GM23338 (cell line): ENCODE results near the gene LATS1. TPM values are rescaled to one million over a fixed set of nuclear protein-coding genes. Genes with fewer than 3 reads are reported as not detected.

Experiments used
- ATAC-seq: fragments of 200-7000 bp; cut with Tn5 transposase; 3 replicates; pipeline ENCODE4 v1.9.1; 2020
- DNase-seq: peaks from one replicate; pipeline ENCODE4 v3.0.0-alpha.2; 2015; ENCODE audit warnings: low spot score
- H2AFZ ChIP-seq: fragments of 200-600 bp; sonication (generic); 2 replicates; pipeline ENCODE4 v1.8.0; 2016; ENCODE audit warnings: antibody characterized with exemption, mild to moderate bottlenecking, moderate library complexity
- H3F3A ChIP-seq: fragments of 200-600 bp; sonication (generic); replicated peaks from 2 replicates; pipeline ENCODE4 v1.8.0; 2017; ENCODE audit warnings: antibody characterized with exemption, mixed run types, low read depth
- H3K27ac ChIP-seq: fragments of 200-600 bp; sonication (generic); 2 replicates; pipeline ENCODE4 v1.6.1; 2016; ENCODE audit warnings: low read depth
- H3K27me3 ChIP-seq: fragments of 200-600 bp; sonication (generic); 2 replicates; pipeline ENCODE4 v1.8.0; 2016; ENCODE audit warnings: mild to moderate bottlenecking, mixed run types, moderate library complexity; ENCODE audit not compliant: insufficient read depth
- H3K36me3 ChIP-seq: fragments of 200-600 bp; sonication (generic); 2 replicates; pipeline ENCODE4 v1.8.0; 2016; ENCODE audit warnings: mild to moderate bottlenecking; ENCODE audit not compliant: insufficient read depth
- H3K4me1 ChIP-seq: fragments of 200-600 bp; sonication (generic); 2 replicates; pipeline ENCODE4 v1.8.0; 2016; ENCODE audit warnings: mild to moderate bottlenecking, moderate library complexity; ENCODE audit not compliant: insufficient read depth
- H3K4me2 ChIP-seq: fragments of 200-600 bp; sonication (generic); 2 replicates; pipeline ENCODE4 v1.7.1; 2017; ENCODE audit warnings: mixed run types
- H3K4me3 ChIP-seq: fragments of 200-600 bp; sonication (generic); 2 replicates; pipeline ENCODE4 v1.6.1; 2016; ENCODE audit warnings: mixed run types
- H3K79me2 ChIP-seq: fragments of 200-600 bp; sonication (generic); replicated peaks from 2 replicates; pipeline ENCODE4 v1.8.0; 2017; ENCODE audit warnings: mild to moderate bottlenecking; ENCODE audit not compliant: insufficient read depth
- H3K9me2 ChIP-seq: fragments of 200-600 bp; sonication (generic); 2 replicates; pipeline ENCODE4 v1.8.0; 2017; ENCODE audit not compliant: insufficient read depth
- H4K20me1 ChIP-seq: fragments of 200-600 bp; sonication (generic); replicated peaks from 2 replicates; pipeline ENCODE4 v1.8.0; 2017; ENCODE audit warnings: mild to moderate bottlenecking; ENCODE audit not compliant: insufficient read depth
- H3K27ac Mint-ChIP-seq: 2 replicates; pipeline ENCODE4 v1.8.0; 2020; ENCODE audit warnings: inconsistent platforms, mild to moderate bottlenecking, moderate library complexity, mixed read lengths
- H3K27me3 Mint-ChIP-seq: 3 replicates; pipeline ENCODE4 v1.8.0; 2022; ENCODE audit warnings: low read depth, mild to moderate bottlenecking, moderate library complexity, mixed read lengths, inconsistent platforms; ENCODE audit not compliant: insufficient read depth, poor library complexity
- H3K36me3 Mint-ChIP-seq: 3 replicates; pipeline ENCODE4 v1.8.0; 2021; ENCODE audit warnings: low read depth, mild to moderate bottlenecking, inconsistent platforms, moderate library complexity, mixed read lengths
- H3K4me1 Mint-ChIP-seq: 3 replicates; pipeline ENCODE4 v1.8.0; 2020; ENCODE audit warnings: mild to moderate bottlenecking, inconsistent platforms, mixed read lengths
- H3K4me3 Mint-ChIP-seq: 3 replicates; pipeline ENCODE4 v1.8.0; 2021; ENCODE audit warnings: moderate library complexity, mild to moderate bottlenecking, inconsistent platforms, mixed read lengths
- H3K9me3 Mint-ChIP-seq: 3 replicates; pipeline ENCODE4 v1.8.0; 2020; ENCODE audit warnings: moderate library complexity, mild to moderate bottlenecking, inconsistent platforms, mixed read lengths
- CREB1 ChIP-seq: fragments of 250-450 bp; sonication (Bioruptor Pico); IDR thresholded peaks from 2 replicates; pipeline ENCODE4 v1.5.0; 2020; ENCODE audit warnings: low read depth, mild to moderate bottlenecking, moderate library complexity
- CTCF ChIP-seq, 2 experiments: fragments of 200-600 bp in 1 of 2; sonication (generic) in 1 of 2; conservative IDR thresholded peaks; 2 replicates each; pipeline versions ENCODE4 v1.5.1 to v1.6.1; 2016 to 2017; ENCODE audit warnings: antibody characterized with exemption in 2 of 2, low read depth in 2 of 2, mild to moderate bottlenecking in 2 of 2, moderate library complexity in 1 of 2
- ETS1 ChIP-seq: IDR thresholded peaks from 2 replicates; pipeline ENCODE4 v1.6.1; 2016; ENCODE audit warnings: antibody characterized with exemption
- EZH2 ChIP-seq: fragments of 200-600 bp; sonication (generic); IDR thresholded peaks from one replicate; pipeline ENCODE4 v1.8.0; 2017; ENCODE audit warnings: antibody characterized with exemption, mild to moderate bottlenecking, low read depth; ENCODE audit not compliant: unreplicated experiment
- EZH2phosphoT487 ChIP-seq: fragments of 200-600 bp; sonication (generic); IDR thresholded peaks from one replicate; pipeline ENCODE4 v1.8.1; 2018; ENCODE audit warnings: antibody characterized with exemption; ENCODE audit not compliant: unreplicated experiment
- JUNB ChIP-seq: IDR thresholded peaks from one replicate; pipeline ENCODE4 v1.6.1; 2016; ENCODE audit warnings: antibody characterized with exemption; ENCODE audit not compliant: unreplicated experiment
- NANOG ChIP-seq: IDR thresholded peaks from 2 replicates; pipeline ENCODE4 v1.6.1; 2016; ENCODE audit warnings: antibody characterized with exemption, borderline replicate concordance
- POLR2AphosphoS5 ChIP-seq: IDR thresholded peaks from 2 replicates; pipeline ENCODE4 v1.6.1; 2016; ENCODE audit warnings: antibody characterized with exemption, low read depth
- REST ChIP-seq: IDR thresholded peaks from one replicate; pipeline ENCODE4 v1.6.1; 2018; ENCODE audit warnings: antibody characterized with exemption; ENCODE audit not compliant: unreplicated experiment
- STAT1 ChIP-seq: IDR thresholded peaks from one replicate; pipeline ENCODE4 v1.6.1; 2016; ENCODE audit warnings: antibody characterized with exemption; ENCODE audit not compliant: unreplicated experiment
- ZNF114 ChIP-seq: fragments of 250-450 bp; sonication (Bioruptor Pico); IDR thresholded peaks from 2 replicates; pipeline ENCODE4 v1.5.0; 2020; ENCODE audit warnings: mild to moderate bottlenecking, moderate library complexity
- ZNF331 ChIP-seq: fragments of 250-450 bp; sonication (Bioruptor Pico); IDR thresholded peaks from 2 replicates; pipeline ENCODE4 v1.5.0; 2020; ENCODE audit warnings: low read depth, mild to moderate bottlenecking, moderate library complexity
- ZNF462 ChIP-seq: fragments of 250-450 bp; sonication (Bioruptor Pico); IDR thresholded peaks from 2 replicates; pipeline ENCODE4 v1.5.0; 2020; ENCODE audit warnings: mild to moderate bottlenecking, moderate library complexity
- polyA plus RNA-seq: library from polyadenylated mRNA; unstranded; fragments of >200 nt; fragmentation: Nextera tagmentation; extraction: Ambion mirVana; gene quantifications from 2 replicates; pipeline ENCODE4 v1.2.1, GENCODE V29; 2016
- total RNA-seq: library from RNA; depleted of rRNA; stranded (reverse); fragments of >200 nt; shearing (Covaris generic); gene quantifications from 2 replicates; pipeline ENCODE4 v1.2.3, GENCODE V29; 2014

Gene LATS1
- total and polyA plus RNA-seq, 2 experiments from 2014 or later = 7.5 to 18.8 TPM

- peak within 1 kb of the TSS; percentile 96 for H3K27ac Mint-ChIP-seq
- H3K36me3 Mint-ChIP-seq = peaks cover 24% of the 10 kb centered on the region
- ATAC-seq = peak; percentile 65
- peak within 1 kb of the TSS; percentile 99 for H3K4me3 Mint-ChIP-seq
- no peaks in the 10 kb centered on the region; the same call in 1 of the 2 replicates for H3K9me2 ChIP-seq
- peak within 1 kb of the TSS; percentile 86 for H3K4me2 ChIP-seq
- peak; percentile 98 for DNase-seq
- peaks cover 38% of the 10 kb centered on the region for H3K79me2 ChIP-seq
- H3K27me3 Mint-ChIP-seq = peaks cover 14% of the 10 kb centered on the region
- peak within 1 kb of the TSS; percentile 83 for H3K4me3 ChIP-seq
- peaks cover 20% of the 10 kb centered on the region; the same call in 1 of the 2 replicates for H3K4me1 ChIP-seq
- 0 out of 2 replicates have a peak, but pooled peaks cover 4% of the 10 kb centered on the region for H3F3A ChIP-seq
- H4K20me1 ChIP-seq = peaks cover 8% of the 10 kb centered on the region; the same call in 1 of the 2 replicates
- no peaks in the 10 kb centered on the region for H3K27me3 ChIP-seq
- TF ChIP-seq ZNF331 (CRISPR knock-in tag) (no peak), STAT1 (no peak), EZH2 (no peak), POLR2AphosphoS5 (peak; percentile 83), EZH2phosphoT487 (no peak), ZNF462 (CRISPR knock-in tag) (no peak), REST (no peak), CTCF (conservative IDR thresholded peaks at IDR 0.05; ENCODE audit: low read depth in 2 of 2) (peak; percentile 10 to 36; a peak in 3 of 4 replicates), ETS1 (peak; percentile 29; the same call in 1 of the 2 replicates), CREB1 (peak; percentile 60), NANOG (no peak), ZNF114 (CRISPR knock-in tag) (no peak), JUNB (no peak)
- peaks cover 16% of the 10 kb centered on the region for H3K4me1 Mint-ChIP-seq
- H3K36me3 ChIP-seq = peaks cover 13% of the 10 kb centered on the region
- H3K27ac ChIP-seq = peak within 1 kb of the TSS; percentile 81
- peak within 1 kb of the TSS; percentile 76 for H2AFZ ChIP-seq
- no peaks in the 10 kb centered on the region; the same call in 2 of the 3 replicates for H3K9me3 Mint-ChIP-seq
Measured at GRCh38 chr6:149746147-149746946, 28.4 kb upstream of the LATS1 start, which contains the start of gene NUP43. NUP43 (minus strand) TSS chr6:149746529; CDS start chr6:149746495, 34 bp downstream.
